GM12878 (cell line): ENCODE measurements around the gene TMEM11. TPM values are rescaled to one million over a fixed set of nuclear protein-coding genes. Genes with fewer than 3 reads are reported as not detected.

ENCODE experiments used
- ATAC-seq: fragments of 200-7000 bp; cut with Tn5 transposase; 3 replicates; pipeline ENCODE4 v1.9.1; 2020; ENCODE audit warnings: mild to moderate bottlenecking, moderate library complexity
- BruUV-seq: library from RNA; stranded (reverse); fragments of 400-500 nt; replicated peaks from 2 replicates; lab custom pipeline; 2021; lab: Mats Ljungman, UMichigan
- CTCF ChIA-PET: fragments of 300-600 bp; sonication (Branson Sonifier 250); formaldehyde crosslinking; extraction: SDS; loops from one replicate; lab custom pipeline; 2021; ENCODE audit warnings: inconsistent platforms; lab: Yijun Ruan, JAX
- POLR2A ChIA-PET: fragments of 350-600 bp; formaldehyde crosslinking; extraction: SDS; loops from one replicate; lab custom pipeline; 2021; ENCODE audit warnings: inconsistent platforms; lab: Charles Lee
- RAD21 ChIA-PET: fragments of 300-600 bp; sonication (Branson Sonifier 250); formaldehyde crosslinking; loops from one replicate; lab custom pipeline; 2023; ENCODE audit warnings: antibody characterized with exemption; ENCODE audit not compliant: unreplicated experiment; lab: Charles Lee
- SMC1A ChIA-PET: fragments of 300-600 bp; sonication (Branson Sonifier 250); formaldehyde crosslinking; loops from one replicate; lab custom pipeline; 2023; ENCODE audit not compliant: unreplicated experiment, uncharacterized antibody; lab: Charles Lee
- DNase-seq: peaks from one replicate; pipeline ENCODE4 v3.0.0-alpha.2; 2011; ENCODE audit warnings: low read depth, low spot score
- FAIRE-seq: peaks from 3 replicates; lab custom pipeline; 2011; peaks lifted over from hg19 to GRCh38; lab: Jason Lieb, UNC
- H2AFZ ChIP-seq: 2 replicates; pipeline ENCODE4 v1.6.0; 2011; ENCODE audit warnings: low read depth, low read length, control low read depth; ENCODE audit not compliant: control insufficient read depth
- H3K27ac ChIP-seq: 2 replicates; pipeline ENCODE4 v1.5.1; 2011; ENCODE audit warnings: control low read depth; ENCODE audit not compliant: control insufficient read depth, insufficient read depth
- H3K27me3 ChIP-seq, 2 experiments: replicated peaks in 1 of 2; 2 replicates each; pipeline versions ENCODE4 v1.6.0 to v1.6.1; 2011; ENCODE audit warnings: low read length in 1 of 2; ENCODE audit not compliant: control insufficient read depth in 2 of 2, insufficient read depth in 2 of 2
- H3K36me3 ChIP-seq, 2 experiments: 2 replicates each; pipeline ENCODE4 v1.5.1; 2011; ENCODE audit warnings: low read length in 1 of 2; ENCODE audit not compliant: control insufficient read depth in 2 of 2, insufficient read depth in 2 of 2
- H3K4me1 ChIP-seq: 2 replicates; pipeline ENCODE4 v1.6.1; 2011; ENCODE audit warnings: mild to moderate bottlenecking, low read length, moderate library complexity, mixed read lengths; ENCODE audit not compliant: control insufficient read depth, insufficient read depth
- H3K4me2 ChIP-seq: 2 replicates; pipeline ENCODE4 v1.6.0; 2011; ENCODE audit warnings: control low read depth; ENCODE audit not compliant: control insufficient read depth, insufficient read depth
- H3K4me3 ChIP-seq: fragments of 200-600 bp; sonication (generic); 2 replicates; pipeline ENCODE4 v1.5.1; 2016
- H3K79me2 ChIP-seq: 2 replicates; pipeline ENCODE4 v1.6.0; 2011; ENCODE audit warnings: low read length; ENCODE audit not compliant: control insufficient read depth, insufficient read depth
- H3K9ac ChIP-seq: 2 replicates; pipeline ENCODE4 v1.8.0; 2011; ENCODE audit warnings: low read length, control low read depth, mixed read lengths; ENCODE audit not compliant: control insufficient read depth, insufficient read depth
- H3K9me3 ChIP-seq: replicated peaks from 3 replicates; pipeline ENCODE4 v1.5.1; 2011; ENCODE audit warnings: mild to moderate bottlenecking, low read length; ENCODE audit not compliant: control insufficient read depth, insufficient read depth
- H4K20me1 ChIP-seq: 2 replicates; pipeline ENCODE4 v1.6.0; 2011; ENCODE audit not compliant: control insufficient read depth, insufficient read depth
- ASH2L ChIP-seq: fragments of 300-600, 200-600 bp; sonication (generic); IDR thresholded peaks from 2 replicates; pipeline ENCODE4 v1.6.1; 2017; ENCODE audit warnings: low read depth, mild to moderate bottlenecking, borderline replicate concordance
- BRCA1 ChIP-seq: IDR thresholded peaks from 2 replicates; pipeline ENCODE4 v1.6.1; 2011; ENCODE audit warnings: low read depth, low read length, improper control_type of control experiment
- EGR1 ChIP-seq, 2 experiments: IDR thresholded peaks; 1 replicate in 1 of 2; 2 replicates in 1 of 2; pipeline ENCODE4 v1.6.1; 2011 to 2012; ENCODE audit warnings: low read depth in 2 of 2, low read length in 2 of 2, borderline replicate concordance in 1 of 2, mild to moderate bottlenecking in 1 of 2, moderate library complexity in 1 of 2
- HDAC2 ChIP-seq: fragments of 200-600 bp; sonication (generic); IDR thresholded peaks from 2 replicates; pipeline ENCODE4 v1.6.1; 2017
- MXI1 ChIP-seq: fragments of 150-350 bp; IDR thresholded peaks from 2 replicates; pipeline ENCODE4 v1.6.1; 2011; ENCODE audit warnings: low read depth, mild to moderate bottlenecking, inconsistent platforms, low read length, improper control_type of control experiment
- MYB ChIP-seq: fragments of 150-350 bp; IDR thresholded peaks from 2 replicates; pipeline ENCODE4 v1.6.1; 2014; ENCODE audit warnings: mild to moderate bottlenecking, low read depth, low read length, borderline replicate concordance
- MYC ChIP-seq: IDR thresholded peaks from 2 replicates; pipeline ENCODE4 v1.6.1; 2011; ENCODE audit warnings: mild to moderate bottlenecking, low read length, moderate library complexity, inconsistent platforms; ENCODE audit not compliant: insufficient read depth, insufficient replicate concordance, insufficient read length, severe bottlenecking
- POLR2AphosphoS2 ChIP-seq: IDR thresholded peaks from 2 replicates; pipeline ENCODE4 v1.6.1; 2011; ENCODE audit warnings: low read depth, mild to moderate bottlenecking, low read length, improper control_type of control experiment, moderate library complexity
- RUNX3 ChIP-seq: IDR thresholded peaks from 2 replicates; pipeline ENCODE4 v1.6.1; 2012; ENCODE audit warnings: low read length, inconsistent platforms
- SMAD1 ChIP-seq: fragments of 450-650 bp; IDR thresholded peaks from 2 replicates; pipeline ENCODE4 v1.6.1; 2018; ENCODE audit warnings: mild to moderate bottlenecking, low read depth; ENCODE audit not compliant: partially characterized antibody
- SREBF1 ChIP-seq: IDR thresholded peaks from 2 replicates; pipeline ENCODE4 v1.6.1; 2012; ENCODE audit warnings: mild to moderate bottlenecking, low read length
- TARDBP ChIP-seq: IDR thresholded peaks from 2 replicates; pipeline ENCODE4 v1.6.1; 2016; ENCODE audit warnings: borderline replicate concordance
- USF1 ChIP-seq: IDR thresholded peaks from 2 replicates; pipeline ENCODE4 v1.6.1; 2011; ENCODE audit warnings: borderline replicate concordance, low read depth, mild to moderate bottlenecking, moderate library complexity, mixed read lengths, low read length; ENCODE audit not compliant: insufficient read depth; ENCODE audit errors: extremely low read length
- ZNF207 ChIP-seq: fragments of 450-650 bp; IDR thresholded peaks from 2 replicates; pipeline ENCODE4 v1.6.1; 2014; ENCODE audit warnings: antibody characterized with exemption, mild to moderate bottlenecking, borderline replicate concordance
- ZNF687 ChIP-seq: fragments of 450-650 bp; IDR thresholded peaks from 2 replicates; pipeline ENCODE4 v1.6.1; 2017; ENCODE audit warnings: mild to moderate bottlenecking, moderate library complexity
- ZZZ3 ChIP-seq: IDR thresholded peaks from 2 replicates; pipeline ENCODE4 v1.6.1; 2011; ENCODE audit warnings: low read depth; ENCODE audit not compliant: control insufficient read depth, insufficient read length
- WGBS: methylation state at CpG from one replicate; pipeline ENCODE4 v1.1.6; 2016; ENCODE audit warnings: low lambda C conversion rate; ENCODE audit not compliant: insufficient replicate concordance, insufficient coverage; ENCODE audit errors: missing lambda C conversion rate; 5-methylcytosine and 5-hydroxymethylcytosine counted together
- in situ Hi-C: fragments of 300-500 bp; cut with MboI; formaldehyde crosslinking; loops from 9 replicates; pipeline ENCODE4 v1.14.3; 2018; ENCODE audit warnings: mixed read lengths
- intact Hi-C: fragments of 100-400 bp; cut with micrococcal nuclease; formaldehyde crosslinking; loops from one replicate; pipeline ENCODE4 v1.14.2; 2022; ENCODE audit not compliant: unreplicated experiment
- polyA plus RNA-seq, 11 experiments: library from polyadenylated mRNA; depleted of rRNA in 4 of 11; unstranded in 6 of 11; stranded (reverse) in 5 of 11; fragments of >200 nt; fragmentation: Nextera tagmentation in 4 of 11; fragmentation: Illumina TruSeq in 1 of 11; extraction: Ambion mirVana in 4 of 11; extraction: Trizol in 1 of 11; gene quantifications; 1 replicate in 1 of 11; 2 replicates in 10 of 11; pipeline versions ENCODE4 v1.2.1 to v1.2.3, GENCODE V29; 2011 to 2016; ENCODE audit warnings: inconsistent platforms in 2 of 11, missing spikeins in 2 of 11, low read depth in 1 of 11
- total RNA-seq, 4 experiments: library from RNA; depleted of rRNA in 3 of 4; stranded (reverse); fragments of >200 nt in 3 of 4; fragmentation: Illumina TruSeq in 1 of 4; extraction: Trizol in 1 of 4; gene quantifications; 2 replicates each; pipeline versions ENCODE4 v1.2.1 to v1.2.3, GENCODE V29; 2013 to 2021

The TMEM11 gene
- total and polyA plus RNA-seq, 10 of the 15 experiments (the other 5 are each of a cell fraction or from before 2014, with no cell fraction given): 14.4 to 63.4 (median 27.2) TPM

- CTCF ChIA-PET: interaction anchor here (0.9 to 2.2 kb wide), 6 partner anchors 67 to 169 kb away, joined by 3 to 13 read pairs (median 5); no protein-coding TSS in a partner anchor
- BruUV-seq: TSS peak; percentile 65
- ATAC-seq (no peak), DNase-seq (no peak), FAIRE-seq (no peak)
- 6% methylated on average over 18 of the region's 18 CpGs for WGBS
- Histone ChIP-seq H3K4me1 (peaks cover 9% of the 10 kb centered on the region; the same call in 1 of the 2 replicates), H3K9ac (peak overlapping the region; percentile 94), H4K20me1 (peaks cover 3% of the 10 kb centered on the region; the same call in 1 of the 2 replicates), H3K9me3 (no peaks in the 10 kb centered on the region), H3K79me2 (peaks cover 72% of the 10 kb centered on the region), H3K27ac (peak overlapping the region; percentile 90), H2AFZ (peak overlapping the region; percentile 78), H3K4me3 (peak overlapping the region; percentile 81), H3K4me2 (peak overlapping the region; percentile 85), H3K36me3 (peaks cover 5 to 9% of the 10 kb centered on the region in 2 experiments; a peak in 3 of 4 replicates), H3K27me3 (no peaks in the 10 kb centered on the region)
- POLR2A ChIA-PET: interaction anchor here (0.5 to 1.2 kb wide), 3 partner anchors 12 to 84 kb away, joined by 3 to 4 read pairs (median 3); no protein-coding TSS in a partner anchor
- intact Hi-C loops (loop anchor here (5.0 kb wide), 2 partner anchors 74 to 171 kb away; partner anchors contain the start of gene USP22), in situ Hi-C loops (loop anchor here (5.0 kb wide), 1 partner anchor 176 kb away; no protein-coding TSS in a partner anchor)
- RAD21 ChIA-PET: interaction anchor here (1.0 to 1.7 kb wide), 3 partner anchors 63 to 85 kb away, joined by 3 to 4 read pairs (median 4); no protein-coding TSS in a partner anchor
- SMC1A ChIA-PET: interaction anchor here (0.8 to 3.6 kb wide), 5 partner anchors 18 to 169 kb away, joined by 3 to 17 read pairs (median 4); partner anchors contain the start of gene USP22
- TF ChIP-seq ZNF207: no peak
- TF ChIP-seq SREBF1: no peak
- TF ChIP-seq ZNF687: no peak
- no peak for TF ChIP-seq MXI1
- no peak for TF ChIP-seq BRCA1
- no peak for TF ChIP-seq POLR2AphosphoS2
- no peak for TF ChIP-seq EGR1 (IDR thresholded peaks at IDR 0.05; ENCODE audit: borderline replicate concordance in 1 of 2, low read depth in 2 of 2, low read length in 2 of 2)
- no peak for TF ChIP-seq ZZZ3
- TF ChIP-seq RUNX3: no peak
- TF ChIP-seq MYC: no peak
- TF ChIP-seq HDAC2: no peak
- no peak for TF ChIP-seq MYB
- no peak for TF ChIP-seq TARDBP
- no peak for TF ChIP-seq ASH2L
- no peak for TF ChIP-seq SMAD1
- no peak for TF ChIP-seq USF1
Observed at GRCh38 chr17:21212826-21213637, 929 bp downstream of the TMEM11 start.
